M059J (cell line): Measurements from ENCODE around the gene UMPS. TPM values are rescaled to one million over a fixed set of nuclear protein-coding genes. Genes with fewer than 3 reads are reported as not detected.

Source experiments
- DNase-seq: peaks from one replicate; pipeline ENCODE4 v3.0.0-alpha.2; 2012; ENCODE audit warnings: low read depth
- total RNA-seq: library from RNA; depleted of rRNA; stranded (reverse); fragments of >200 nt; shearing (Covaris generic); gene quantifications from 2 replicates; pipeline ENCODE4 v1.2.3, GENCODE V29; 2014; rRNA removed

The UMPS gene
- 36.9 and 43.9 TPM in 2 replicates for total RNA-seq

- peak; percentile 86 for DNase-seq
These were observed at the start of gene UMPS for GRCh38 chr3:124730129-124730940. UMPS (plus strand) TSS chr3:124730452; CDS start chr3:124730472, 20 bp downstream.

DNA sequence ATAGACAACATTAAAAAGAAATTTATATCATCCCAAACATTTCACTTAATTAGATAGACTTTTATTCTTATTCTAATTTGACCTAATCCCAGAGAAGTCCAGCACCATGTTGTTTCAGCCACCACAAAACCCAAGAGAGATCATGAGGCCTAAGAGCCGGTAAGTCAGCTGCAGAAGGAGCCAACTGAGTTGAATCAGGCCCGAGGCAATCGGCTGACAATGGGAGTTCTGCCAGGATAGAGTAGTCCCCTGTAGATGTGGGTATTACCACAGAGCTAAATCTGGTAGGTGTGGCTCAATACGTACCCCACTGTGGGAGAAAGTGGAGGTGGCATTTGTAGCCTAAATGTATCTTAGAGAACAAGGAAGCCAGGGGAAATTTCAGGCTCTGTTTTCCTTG is 49.7 kb upstream of the UMPS start:
- DNase-seq, result no peak

- DNase-seq, result no peak
These were observed 48.0 kb upstream of the UMPS start for GRCh38 chr3:124682263-124682662.

- DNase-seq, result no peak
These were observed 45.8 kb upstream of the UMPS start for GRCh38 chr3:124684459-124684858.

DNA sequence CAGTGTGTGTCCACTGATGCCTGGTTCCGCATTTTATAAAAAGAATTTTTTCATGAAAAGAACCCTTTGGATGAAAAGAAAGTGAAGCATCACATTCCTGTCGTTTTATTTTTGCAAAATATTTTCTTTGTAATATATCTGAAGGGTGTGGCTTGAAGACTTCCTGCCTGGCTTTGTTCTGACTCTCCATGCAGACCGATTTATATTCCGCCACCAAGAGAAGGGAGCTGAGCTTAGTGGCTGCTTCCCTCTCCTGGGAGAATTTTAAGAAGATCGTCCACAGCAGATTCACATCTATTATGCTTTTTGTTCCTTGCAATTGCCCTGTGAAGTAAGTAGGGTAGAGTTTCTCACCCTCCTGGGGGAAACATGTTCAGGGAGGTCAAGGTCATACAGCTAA is 45.2 kb upstream of the UMPS start:
- no peak for DNase-seq

- DNase-seq, result no peak
These were observed 44.8 kb upstream of the UMPS start for GRCh38 chr3:124685481-124685880.

DNA sequence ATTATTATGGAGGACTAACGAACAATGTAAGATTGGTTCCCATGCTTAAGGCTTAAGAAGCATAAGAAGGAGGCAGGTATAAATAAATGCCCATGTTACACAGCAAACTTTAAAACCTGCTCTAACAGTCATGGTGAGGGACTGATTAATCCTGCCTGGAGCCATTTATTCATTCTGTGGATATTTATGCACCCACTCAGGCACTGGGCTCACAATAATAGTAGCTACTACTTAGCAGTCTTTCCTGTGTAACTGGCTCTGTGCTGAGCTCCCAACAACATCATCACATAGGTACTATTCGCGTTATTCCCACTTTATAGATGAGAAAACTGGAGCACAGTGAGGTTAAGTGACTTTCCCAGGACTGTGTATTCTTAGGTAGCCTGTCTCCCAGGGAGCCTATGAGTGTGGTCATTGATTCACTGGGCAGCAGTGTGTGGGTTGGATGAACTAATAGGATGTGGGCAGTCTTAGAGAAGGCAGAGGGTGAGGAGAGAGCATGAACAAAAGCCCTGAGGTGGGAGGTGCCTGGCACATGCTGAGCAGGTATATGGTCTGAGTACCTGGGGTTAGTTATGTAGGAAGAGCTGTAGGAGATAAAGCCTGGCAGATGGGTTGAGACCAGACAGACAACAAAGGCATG is 44.1 kb upstream of the UMPS start:
- peak; percentile 44 for DNase-seq

GRCh38 chr3:124688581-124689454 is 41.4 kb upstream of the UMPS start:
- DNase-seq, result peak; percentile 80

DNA sequence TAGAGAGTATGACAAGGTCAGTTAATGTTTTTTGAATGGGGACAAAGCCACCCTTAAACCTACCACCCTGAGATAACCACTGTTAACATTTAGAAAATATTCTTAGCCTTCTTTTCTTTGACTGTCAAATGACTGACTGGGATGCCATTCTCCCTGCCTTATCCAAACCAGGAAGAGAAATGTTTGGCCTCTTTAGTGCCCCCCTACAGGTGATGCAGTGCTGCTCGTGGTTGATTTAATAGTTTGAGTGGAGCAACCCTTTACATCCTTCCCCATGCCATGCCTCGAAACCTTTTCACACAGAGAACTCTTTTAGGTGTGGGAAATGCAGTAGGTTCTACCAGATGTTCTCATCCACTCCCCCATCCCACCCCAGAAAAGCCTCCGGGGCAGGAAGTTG is 38.7 kb upstream of the UMPS start:
- DNase-seq, result no peak

- DNase-seq, result no peak
These were observed 35.8 kb upstream of the UMPS start for GRCh38 chr3:124694486-124694885.

GRCh38 chr3:124695369-124695768 is 34.9 kb upstream of the UMPS start:
- DNase-seq, result no peak

GRCh38 chr3:124696006-124696405 is 34.2 kb upstream of the UMPS start:
- no peak for DNase-seq

GRCh38 chr3:124697302-124697701 is 33.0 kb upstream of the UMPS start:
- DNase-seq, result no peak

DNA sequence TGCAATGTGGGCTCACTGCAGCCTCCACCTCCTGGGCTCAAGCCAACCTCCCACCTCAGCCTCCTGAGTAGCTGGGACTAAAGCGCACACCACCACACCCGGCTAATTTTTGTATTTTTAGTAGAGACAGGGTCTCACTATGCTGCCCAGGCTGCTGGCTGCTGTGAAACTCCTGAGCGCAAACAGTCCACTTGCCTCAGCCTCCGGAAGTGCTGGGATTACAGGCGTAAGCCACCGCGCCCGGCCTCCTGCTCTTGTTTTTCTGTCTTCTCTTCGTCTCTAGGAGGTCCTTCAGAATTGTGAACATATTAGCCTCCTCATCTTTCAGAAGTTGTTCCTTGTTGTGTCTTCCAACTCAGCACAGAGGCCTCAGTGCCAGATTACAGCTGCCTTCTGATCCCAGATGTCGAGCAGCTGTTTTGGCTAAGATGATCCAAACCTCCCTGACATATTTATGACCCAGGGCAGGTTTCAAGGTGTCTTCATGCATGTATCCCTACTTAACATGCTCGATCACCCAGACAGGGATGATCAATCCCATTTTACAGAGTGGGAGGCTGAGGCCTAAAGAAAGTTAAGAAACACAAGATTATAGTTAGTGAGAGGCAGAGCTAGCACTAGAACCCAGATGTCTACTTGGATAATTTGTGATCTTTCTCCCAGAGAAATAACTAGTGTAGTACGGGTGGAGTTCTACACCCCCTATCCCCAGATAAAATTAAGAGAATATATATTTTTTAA is 32.1 kb upstream of the UMPS start:
- no peak for DNase-seq

DNA sequence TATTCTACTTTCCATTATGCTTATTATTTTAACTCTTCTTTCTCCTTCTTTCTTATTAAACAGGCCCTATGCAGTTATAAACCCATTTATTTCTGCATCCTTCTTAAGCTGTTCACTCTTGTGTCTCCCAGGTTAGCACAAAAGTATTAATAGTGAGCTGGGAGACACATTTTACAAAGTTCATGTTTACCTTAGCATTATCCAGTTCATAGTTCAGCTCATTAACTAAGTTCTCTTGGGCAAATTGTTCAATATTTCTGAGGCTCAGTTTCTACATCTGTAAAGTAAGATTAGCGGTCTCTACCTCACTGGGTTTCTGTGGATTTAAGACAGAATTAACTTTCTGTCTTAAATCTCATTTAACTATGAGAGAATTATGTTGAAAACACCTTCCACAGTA is 31.2 kb upstream of the UMPS start:
- DNase-seq, result no peak

DNA sequence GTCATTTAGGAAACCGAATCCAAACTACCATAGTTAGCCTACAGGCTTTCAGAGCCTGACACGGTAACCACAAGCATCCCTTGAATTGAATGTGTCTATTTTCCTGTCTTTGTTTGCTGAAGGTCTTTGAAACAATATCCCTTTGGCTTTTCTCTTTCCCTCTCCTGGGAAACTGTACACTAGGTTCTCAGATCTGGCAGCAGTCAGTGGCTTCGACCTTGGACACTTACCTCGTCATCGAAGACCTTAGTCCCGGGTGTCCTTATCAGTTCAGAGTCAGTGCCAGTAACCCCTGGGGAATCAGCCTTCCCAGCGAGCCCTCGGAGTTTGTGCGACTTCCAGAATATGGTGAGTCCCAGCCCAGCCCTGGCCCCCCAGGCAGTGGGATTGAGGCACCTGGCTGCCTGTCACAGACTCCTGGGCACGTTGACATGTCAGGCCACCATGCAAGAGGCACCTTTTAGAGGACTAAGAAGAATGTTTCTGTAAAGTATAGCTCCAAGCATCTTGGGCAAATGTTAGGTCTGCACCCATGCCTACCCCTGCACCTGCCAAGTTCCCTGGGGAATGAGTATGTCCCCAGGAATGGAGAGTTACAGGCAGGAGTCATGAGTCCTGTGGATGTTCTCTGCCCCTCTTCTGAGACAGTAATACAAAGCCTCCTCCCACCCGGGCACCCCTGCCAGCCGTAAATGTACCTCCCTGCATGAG is 30.4 kb upstream of the UMPS start:
- peak; percentile 29 for DNase-seq

GRCh38 chr3:124700880-124701684 is 29.2 kb upstream of the UMPS start:
- peak; percentile 53 for DNase-seq

GRCh38 chr3:124701687-124702086 is 28.6 kb upstream of the UMPS start:
- peak; percentile 82 for DNase-seq

DNA sequence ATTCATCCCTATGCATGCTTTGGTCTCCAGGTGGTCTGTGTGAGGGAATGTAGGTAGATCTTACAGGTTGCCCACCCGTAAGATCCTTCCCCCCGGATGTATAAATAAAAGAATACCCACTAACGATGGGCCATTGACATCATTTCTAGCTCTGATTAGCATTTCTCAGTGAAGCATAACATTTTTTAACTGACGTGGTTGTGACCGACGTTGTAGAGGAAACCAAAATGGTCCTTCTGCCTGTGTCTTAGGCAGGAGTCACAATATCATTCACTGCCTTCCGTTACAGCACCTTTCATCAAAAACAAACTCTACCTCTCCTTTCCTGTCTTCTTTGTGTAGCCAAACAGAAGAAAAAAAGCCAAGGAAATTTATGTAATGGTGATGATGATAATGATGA is 27.3 kb upstream of the UMPS start:
- no peak for DNase-seq

DNA sequence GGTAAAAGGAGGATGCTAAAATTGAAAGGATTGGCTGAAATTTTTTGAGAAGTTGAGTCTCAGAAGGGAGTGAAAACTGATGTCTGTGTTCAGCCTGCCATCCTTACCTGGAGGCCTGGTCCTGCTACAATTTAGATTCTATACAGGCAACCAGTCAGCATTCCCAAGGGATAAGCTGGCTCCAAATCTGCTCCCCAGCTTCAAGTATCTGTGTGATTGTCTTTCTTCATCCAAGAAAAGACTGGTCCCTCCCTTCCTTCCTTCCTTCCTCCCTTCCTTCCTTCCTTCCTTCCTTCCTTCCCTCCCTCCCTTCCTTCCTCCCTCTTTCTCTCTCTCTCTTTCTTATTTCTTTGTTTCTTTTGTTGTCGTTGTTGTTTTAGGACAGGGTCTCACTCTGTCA is 24.7 kb upstream of the UMPS start:
- no peak for DNase-seq
